Naive B cell (primary cell): ENCODE data around the gene IL2RA. TPM values are rescaled to one million over a fixed set of nuclear protein-coding genes. Genes with fewer than 3 reads are reported as not detected.
A peak's percentile ranks its signal among the peaks of the same experiment; 100 is the strongest.
"Not testable (repeated sequence)": the region's sequence is repeated elsewhere in the genome, so short reads cannot be mapped to it uniquely, and the experiment has no call there.

ENCODE experiments used
- ATAC-seq, 2 donors: fragments of 150-1000 bp; cut with Tn5 transposase; 2 replicates each; pipeline ENCODE4 v1.10.0; 2021; ENCODE audit warnings: low read depth in 2 of 2, mild to moderate bottlenecking in 2 of 2, moderate library complexity in 2 of 2
- DNase-seq: peaks from one replicate; pipeline ENCODE4 v3.0.0; 2022
- H3K27ac Mint-ChIP-seq, 6 donors: one replicate each; pipeline ENCODE4 v1.8.0; 2020 to 2022; ENCODE audit warnings: mild to moderate bottlenecking in 6 of 6, mixed read lengths in 6 of 6, moderate library complexity in 5 of 6, inconsistent platforms in 2 of 6
- H3K27me3 Mint-ChIP-seq, 3 donors: one replicate each; pipeline ENCODE4 v1.8.0; 2021 to 2022; ENCODE audit warnings: mixed read lengths in 3 of 3, mild to moderate bottlenecking in 1 of 3
- H3K36me3 Mint-ChIP-seq, 2 donors: one replicate each; pipeline ENCODE4 v1.8.0; 2020 to 2022; ENCODE audit warnings: mixed read lengths in 2 of 2, inconsistent platforms in 1 of 2, mild to moderate bottlenecking in 1 of 2
- H3K4me1 Mint-ChIP-seq, 3 donors: one replicate each; pipeline ENCODE4 v1.8.0; 2020 to 2022; ENCODE audit warnings: mixed read lengths in 3 of 3, inconsistent platforms in 1 of 3, mild to moderate bottlenecking in 1 of 3, moderate library complexity in 1 of 3
- H3K4me3 Mint-ChIP-seq, 8 donors: one replicate each; pipeline ENCODE4 v1.8.0; 2020 to 2022; ENCODE audit warnings: mild to moderate bottlenecking in 8 of 8, mixed read lengths in 8 of 8, moderate library complexity in 8 of 8, inconsistent platforms in 2 of 8
- H3K9me3 Mint-ChIP-seq, 7 donors: one replicate each; pipeline ENCODE4 v1.8.0; 2020 to 2022; ENCODE audit warnings: mixed read lengths in 7 of 7, mild to moderate bottlenecking in 5 of 7, inconsistent platforms in 2 of 7, moderate library complexity in 1 of 7
- polyA plus RNA-seq, 6 donors: library from polyadenylated mRNA; unstranded; fragments of 300-500 nt; fragmentation: Illumina TruSeq; gene quantifications; one replicate each; pipeline ENCODE4 v1.2.3, GENCODE V29; 2021; ENCODE audit warnings: low read depth in 6 of 6

IL2RA gene
- polyA plus RNA-seq, result 1 to 10 TPM; 1.8 to 9.2 (median 4.7) TPM

DNA sequence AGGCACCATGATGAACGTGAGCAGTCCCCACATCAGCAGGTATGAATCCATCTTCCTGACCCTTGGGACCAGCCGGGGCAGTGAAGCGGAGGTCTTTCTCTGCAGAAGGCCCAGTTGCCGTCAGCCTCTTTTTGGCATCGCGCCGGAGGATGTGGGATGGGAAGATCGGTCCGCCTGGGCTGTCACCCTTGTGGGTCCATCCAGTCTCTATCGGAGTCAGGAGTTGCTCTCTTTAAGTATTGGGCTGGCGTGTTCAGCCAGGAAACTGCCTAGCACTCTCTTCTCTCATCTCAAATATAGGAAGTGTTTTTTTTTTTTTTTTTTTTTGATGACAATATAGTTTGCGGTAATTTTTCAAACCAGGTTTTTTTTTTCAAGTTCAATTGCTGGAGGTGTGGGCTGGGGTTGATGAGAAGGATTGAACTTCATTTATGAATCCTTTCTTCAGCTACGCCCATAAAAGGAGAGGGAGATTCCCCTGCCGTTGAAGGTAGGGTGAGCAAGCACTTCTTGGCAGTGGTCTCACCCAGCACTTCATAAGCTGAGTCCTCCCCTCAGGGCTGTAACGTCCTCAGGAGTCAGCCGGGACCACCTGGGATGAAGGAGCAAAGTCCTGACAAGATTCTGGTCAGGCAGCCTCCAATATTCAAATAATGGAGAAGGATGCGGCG is at the start of gene IL2RA:
TSS of gene IL2RA (minus strand) at position 267 of the 671 bp plus-strand sequence. CDS start at position 51, 216 bp downstream.
- ATAC-seq (peak; percentile 82 to 85), DNase-seq (peak; percentile 48)
- peak within 1 kb of the TSS; percentile 72 to 95 (median 88) for H3K27ac Mint-ChIP-seq
- no peaks in the 10 kb centered on the region for H3K27me3 Mint-ChIP-seq
- peaks cover 0 to 1% (median 0%) of the 10 kb centered on the region in 7 donors for H3K9me3 Mint-ChIP-seq
- H3K36me3 Mint-ChIP-seq, result no peaks in the 10 kb centered on the region
- H3K4me3 Mint-ChIP-seq, result peak within 1 kb of the TSS; percentile 73 to 94 (median 86)
- peaks cover 27 to 62% (median 53%) of the 10 kb centered on the region in 3 donors for H3K4me1 Mint-ChIP-seq

DNA sequence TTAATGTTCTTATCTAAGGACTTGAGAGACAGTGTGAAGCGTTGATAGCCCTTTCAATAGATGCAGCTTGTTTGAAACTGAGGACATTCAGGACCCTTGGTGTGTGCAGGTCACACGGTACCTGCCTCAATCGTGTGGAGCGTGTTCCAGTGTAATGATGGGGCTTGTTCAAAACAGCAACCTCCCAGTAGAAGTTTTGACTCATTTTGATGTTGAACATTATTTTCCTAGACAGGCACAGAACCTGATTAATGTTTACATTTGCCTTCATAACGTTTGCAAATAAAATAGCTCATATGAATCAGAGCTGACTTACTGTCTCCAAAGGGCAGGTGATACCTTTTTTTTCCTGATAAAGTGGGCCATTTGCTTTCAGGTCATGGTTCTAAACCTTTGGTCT is 48.0 kb upstream of the IL2RA start:
- H3K36me3 Mint-ChIP-seq, result peaks cover 44 to 51% of the 10 kb centered on the region in 2 donors

DNA sequence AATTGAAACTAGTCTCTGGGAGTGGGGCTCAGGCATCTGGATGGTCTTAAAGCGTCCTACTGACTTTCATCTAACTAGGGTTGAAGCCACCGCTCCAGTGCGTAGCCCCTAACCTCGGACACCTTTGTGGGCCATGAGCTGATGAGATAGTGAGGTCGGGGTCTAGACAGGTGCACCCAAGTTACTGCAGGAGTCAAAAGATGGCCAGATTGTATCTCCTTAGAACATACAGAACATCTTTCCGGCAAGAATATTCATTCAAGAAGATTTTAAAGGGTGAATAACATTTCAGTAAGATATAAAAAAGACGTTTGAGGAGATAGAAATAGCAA is 47.2 kb upstream of the IL2RA start:
- Mint-ChIP-seq H3K9me3 (no peaks in the 10 kb centered on the region), H3K27ac (no peak overlapping the region), H3K27me3 (no peaks in the 10 kb centered on the region), H3K4me1 (peaks cover 12 to 17% (median 16%) of the 10 kb centered on the region in 3 donors), H3K36me3 (peaks cover 46 to 49% of the 10 kb centered on the region in 2 donors), H3K4me3 (no peak overlapping the region)
- no peak for ATAC-seq
- DNase-seq, result no peak

More for the DNA sequence above, 48.0 kb upstream of the IL2RA start:
- Mint-ChIP-seq H3K27ac (no peak overlapping the region), H3K4me3 (no peak overlapping the region), H3K27me3 (no peaks in the 10 kb centered on the region), H3K9me3 (no peaks in the 10 kb centered on the region), H3K4me1 (peaks cover 12 to 17% (median 16%) of the 10 kb centered on the region in 3 donors)
- DNase-seq (no peak), ATAC-seq (no peak)

DNA sequence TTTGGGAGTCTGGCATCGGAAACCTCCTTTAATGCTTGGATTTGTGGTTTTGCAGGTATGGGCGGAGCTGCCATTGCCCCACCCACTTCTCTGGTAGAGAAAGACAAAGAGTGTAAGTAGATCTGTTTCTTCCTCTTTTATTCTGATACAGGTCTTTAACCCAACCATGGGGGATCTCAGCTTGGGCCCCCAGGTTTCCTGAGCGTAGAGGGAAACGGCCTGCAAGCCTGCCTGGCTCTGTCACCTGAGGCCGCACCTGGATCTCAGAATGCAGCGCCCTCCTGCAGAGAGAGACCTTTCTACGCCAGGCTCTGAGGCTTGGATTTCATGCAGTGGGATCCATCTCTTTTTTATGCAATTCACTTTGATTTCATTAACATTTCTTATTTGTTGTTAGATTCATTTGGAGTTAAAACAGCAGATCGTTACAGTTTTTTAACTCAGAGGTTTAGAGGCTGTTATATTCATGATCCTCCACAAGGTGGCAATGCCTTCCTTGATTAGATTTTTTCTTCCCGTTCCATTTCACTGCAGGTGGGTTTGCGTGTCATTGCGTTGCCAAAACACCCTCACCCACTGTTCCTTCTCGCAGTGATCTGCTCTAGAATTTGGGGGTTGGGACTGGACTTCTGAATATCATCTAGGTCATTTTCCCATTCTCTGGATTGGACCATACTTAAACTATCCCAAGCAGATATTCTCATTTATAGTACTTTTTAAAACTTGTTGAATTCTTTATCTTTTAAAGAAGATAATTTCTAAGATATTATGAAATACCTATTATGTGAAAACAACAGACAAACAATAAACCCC is 46.7 kb upstream of the IL2RA start:
- peaks cover 12 to 17% (median 16%) of the 10 kb centered on the region in 3 donors for H3K4me1 Mint-ChIP-seq
- peak overlapping the region in 5 of 6 donors; percentile 8 to 72 (median 56) for H3K27ac Mint-ChIP-seq
- DNase-seq (peak; percentile 40), ATAC-seq (peak; percentile 42 to 53)
- H3K27me3 Mint-ChIP-seq, result no peaks in the 10 kb centered on the region
- no peaks in the 10 kb centered on the region for H3K9me3 Mint-ChIP-seq
- no peak overlapping the region for H3K4me3 Mint-ChIP-seq
- peaks cover 41 to 47% of the 10 kb centered on the region in 2 donors for H3K36me3 Mint-ChIP-seq

DNA sequence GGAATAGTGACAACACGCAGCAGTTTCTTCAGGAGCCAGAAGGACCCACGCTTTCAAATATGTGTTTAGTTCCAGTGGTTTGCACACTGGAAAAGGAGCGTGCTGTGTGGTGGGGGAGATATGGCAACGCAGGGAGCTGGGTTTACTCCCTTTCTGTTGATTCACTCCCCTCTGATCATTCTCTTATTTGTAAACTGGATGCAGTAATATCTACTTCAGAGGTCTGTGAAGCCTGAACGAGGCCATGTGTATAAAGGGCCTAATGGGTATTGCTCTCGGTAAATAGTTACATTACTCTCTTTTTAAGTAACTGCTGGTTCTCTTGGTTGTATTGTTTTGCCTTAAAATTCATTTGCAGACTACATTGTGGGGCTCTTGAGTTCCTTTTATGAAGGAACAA is 45.9 kb upstream of the IL2RA start:
- Mint-ChIP-seq H3K27me3 (no peaks in the 10 kb centered on the region), H3K4me3 (no peak overlapping the region), H3K9me3 (no peaks in the 10 kb centered on the region), H3K27ac (peak overlapping the region in 3 of 6 donors; percentile 2 to 56 (median 8)), H3K36me3 (peaks cover 37 to 39% of the 10 kb centered on the region in 2 donors), H3K4me1 (peaks cover 12 to 17% (median 16%) of the 10 kb centered on the region in 3 donors)
- ATAC-seq (no peak), DNase-seq (no peak)

DNA sequence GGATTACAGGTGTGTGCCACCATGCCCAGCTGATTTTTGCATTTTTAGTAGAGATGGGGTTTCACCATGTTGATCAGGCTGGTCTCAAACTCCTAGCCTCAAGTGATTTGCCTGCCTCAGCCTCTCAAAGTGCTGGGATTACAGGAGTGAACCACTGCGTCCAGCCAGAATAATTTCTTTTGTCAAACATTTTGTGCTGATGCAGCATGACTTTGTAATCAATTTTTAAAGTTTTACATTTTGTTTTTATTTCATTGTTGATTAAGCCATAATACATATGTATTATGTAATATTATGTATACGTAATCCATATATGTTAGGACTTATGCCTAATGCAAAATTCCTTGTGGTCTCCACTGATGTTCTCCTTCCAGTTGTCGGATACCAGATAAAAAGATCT is 45.4 kb upstream of the IL2RA start:
- peaks cover 34 to 35% of the 10 kb centered on the region in 2 donors for H3K36me3 Mint-ChIP-seq
- peak overlapping the region in 1 of 6 donors; percentile 18 for H3K27ac Mint-ChIP-seq
- not testable (repeated sequence) for DNase-seq, H3K27me3 Mint-ChIP-seq, H3K9me3 Mint-ChIP-seq, ATAC-seq, H3K4me3 Mint-ChIP-seq
- H3K4me1 Mint-ChIP-seq, result peaks cover 12 to 17% (median 16%) of the 10 kb centered on the region in 3 donors

DNA sequence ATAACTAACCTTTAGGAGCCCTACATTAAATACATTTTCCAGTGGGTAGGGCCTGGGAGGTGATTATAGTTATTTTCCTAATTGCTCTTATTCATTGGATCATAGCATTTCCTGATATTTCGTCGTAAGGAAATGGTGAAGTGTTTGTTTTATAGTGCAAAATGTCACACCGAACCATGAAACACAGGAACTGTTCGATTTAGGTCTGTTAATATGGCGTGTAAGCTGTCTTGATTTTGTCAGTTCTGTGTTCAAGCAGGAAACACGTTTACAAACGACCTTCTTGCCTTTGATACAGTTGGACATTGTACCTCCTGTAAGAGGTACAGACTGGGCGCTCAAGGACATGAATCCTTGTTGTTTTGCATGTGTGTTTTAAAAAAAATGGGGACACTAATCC is 41.4 kb upstream of the IL2RA start:
- Mint-ChIP-seq H3K27ac (no peak overlapping the region), H3K36me3 (peaks cover 7 to 8% of the 10 kb centered on the region in 2 donors), H3K4me3 (no peak overlapping the region), H3K27me3 (no peaks in the 10 kb centered on the region), H3K4me1 (peaks cover 11 to 19% (median 12%) of the 10 kb centered on the region in 3 donors), H3K9me3 (no peaks in the 10 kb centered on the region)
- ATAC-seq (no peak), DNase-seq (no peak)

DNA sequence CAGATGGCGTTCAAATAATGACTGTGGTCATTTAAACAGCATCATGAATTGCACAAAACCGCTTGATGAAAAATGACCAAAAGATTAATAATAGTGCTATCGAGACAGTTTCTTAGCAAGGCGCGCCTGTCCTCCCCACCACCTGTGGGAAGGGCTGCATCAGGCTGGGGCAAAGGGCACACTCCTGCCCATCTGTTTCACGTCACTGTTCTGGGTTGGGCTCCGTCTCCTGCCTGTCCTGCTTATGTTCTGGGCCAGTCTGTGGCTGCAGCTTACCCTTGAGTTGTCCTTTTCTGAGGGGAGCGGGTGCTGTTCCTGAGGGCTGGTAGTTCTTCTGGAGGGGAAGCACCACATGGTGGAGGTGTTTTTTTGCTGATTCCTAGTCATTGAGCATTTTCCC is 40.0 kb upstream of the IL2RA start:
- ATAC-seq (no peak), DNase-seq (no peak)
- peak overlapping the region in 1 of 6 donors; percentile 30 for H3K27ac Mint-ChIP-seq
- H3K27me3 Mint-ChIP-seq, result no peaks in the 10 kb centered on the region
- peaks cover 8 to 13% of the 10 kb centered on the region in 2 donors for H3K36me3 Mint-ChIP-seq
- peaks cover 10 to 16% (median 14%) of the 10 kb centered on the region in 3 donors for H3K4me1 Mint-ChIP-seq
- H3K4me3 Mint-ChIP-seq, result no peak overlapping the region
- no peaks in the 10 kb centered on the region for H3K9me3 Mint-ChIP-seq

DNA sequence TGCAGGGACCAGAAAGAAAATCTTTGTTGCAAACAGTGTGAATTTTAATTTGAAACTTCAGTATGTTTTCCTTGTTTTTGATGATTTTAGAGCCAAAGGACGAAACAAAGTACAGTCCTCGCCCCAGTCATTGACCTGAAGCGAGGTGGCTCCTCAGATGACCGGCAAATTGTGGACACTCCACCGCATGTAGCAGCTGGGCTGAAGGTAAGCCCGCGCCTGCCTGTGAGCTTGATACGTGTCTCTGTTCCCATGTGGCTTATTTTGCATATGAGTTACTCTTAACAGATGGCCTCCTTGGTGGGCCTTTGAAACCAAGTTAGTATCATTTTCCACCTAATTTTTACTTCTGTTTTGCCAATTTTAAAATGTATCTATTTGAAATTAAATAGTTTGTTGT is 39.0 kb upstream of the IL2RA start:
- Mint-ChIP-seq H3K36me3 (peaks cover 11 to 13% of the 10 kb centered on the region in 2 donors), H3K4me1 (peaks cover 12 to 19% (median 16%) of the 10 kb centered on the region in 3 donors), H3K27me3 (no peaks in the 10 kb centered on the region), H3K27ac (peak overlapping the region in 2 of 6 donors; percentile 26 to 48), H3K4me3 (no peak overlapping the region), H3K9me3 (no peaks in the 10 kb centered on the region)
- no peak for DNase-seq
- peak in 1 of 2 donors; percentile 59 for ATAC-seq

DNA sequence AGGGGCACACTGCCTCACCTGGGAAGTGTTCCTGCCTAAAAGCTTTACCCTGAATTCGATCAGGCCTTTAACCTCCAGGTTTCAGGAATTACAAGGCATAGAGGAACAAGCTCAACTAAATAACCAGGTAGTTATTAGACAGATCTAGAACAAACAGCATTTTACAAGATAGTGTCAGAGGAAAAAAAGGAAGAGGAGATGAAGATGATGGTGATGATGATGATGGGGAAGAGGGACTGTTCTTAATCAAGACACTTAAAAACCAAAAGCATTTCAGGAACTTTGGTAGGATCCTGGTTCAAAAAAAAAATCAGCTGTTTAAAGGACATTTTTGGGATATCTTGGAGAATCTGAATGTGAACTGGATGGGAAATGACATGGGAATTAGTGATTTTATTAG is 38.2 kb upstream of the IL2RA start:
- ATAC-seq, result no peak
- Mint-ChIP-seq H3K27ac (peak overlapping the region in 3 of 6 donors; percentile 5 to 79 (median 10)), H3K4me3 (no peak overlapping the region), H3K27me3 (no peaks in the 10 kb centered on the region), H3K9me3 (no peaks in the 10 kb centered on the region), H3K4me1 (peaks cover 17 to 24% (median 22%) of the 10 kb centered on the region in 3 donors), H3K36me3 (peaks cover 10 to 11% of the 10 kb centered on the region in 2 donors)
- no peak for DNase-seq

DNA sequence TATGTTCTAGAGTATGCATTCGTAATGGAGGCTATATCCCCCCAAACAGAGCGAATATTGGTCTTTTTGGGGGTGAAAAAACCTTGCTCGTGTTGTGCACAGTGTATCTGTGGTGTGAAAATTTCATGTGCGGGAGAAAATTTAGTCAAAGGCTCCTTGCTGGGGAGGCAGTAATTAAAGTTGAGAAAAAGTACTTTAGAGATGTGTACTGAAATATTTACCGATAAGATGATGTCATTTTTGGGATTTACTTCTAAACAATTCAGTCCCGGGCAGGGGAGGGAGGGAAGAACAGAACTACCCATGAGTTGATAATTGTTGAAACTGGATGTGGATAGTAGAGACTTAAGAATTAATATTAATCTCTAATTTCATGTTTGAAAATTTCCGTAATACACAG is 36.0 kb upstream of the IL2RA start:
- H3K9me3 Mint-ChIP-seq, result no peaks in the 10 kb centered on the region
- peaks cover 32 to 45% (median 38%) of the 10 kb centered on the region in 3 donors for H3K4me1 Mint-ChIP-seq
- DNase-seq (no peak), ATAC-seq (no peak)
- H3K27ac Mint-ChIP-seq, result peak overlapping the region in 1 of 6 donors; percentile 30
- peaks cover 4 to 11% of the 10 kb centered on the region in 2 donors for H3K36me3 Mint-ChIP-seq
- no peaks in the 10 kb centered on the region for H3K27me3 Mint-ChIP-seq
- H3K4me3 Mint-ChIP-seq, result no peak overlapping the region

DNA sequence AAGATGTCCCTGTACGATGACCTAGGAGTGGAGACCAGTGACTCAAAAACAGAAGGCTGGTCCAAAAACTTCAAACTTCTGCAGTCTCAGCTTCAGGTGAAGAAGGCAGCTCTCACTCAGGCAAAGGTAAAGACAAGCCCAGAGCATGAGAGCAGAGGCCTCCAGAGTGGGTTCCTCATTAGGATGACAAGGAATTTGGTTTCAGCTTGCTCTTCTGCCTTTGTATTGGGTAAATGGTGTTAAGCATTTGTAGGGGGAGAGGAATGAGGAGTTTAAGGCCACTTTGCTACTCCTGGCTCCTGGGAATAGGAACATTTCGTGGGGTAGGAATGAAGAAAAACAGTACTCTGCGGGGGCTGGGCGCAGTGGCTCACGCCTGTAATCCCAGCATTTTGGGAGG is 34.9 kb upstream of the IL2RA start:
- Mint-ChIP-seq H3K4me3 (no peak overlapping the region), H3K27ac (peak overlapping the region in 1 of 6 donors; percentile 43), H3K9me3 (no peaks in the 10 kb centered on the region), H3K27me3 (no peaks in the 10 kb centered on the region), H3K4me1 (peaks cover 40 to 51% (median 45%) of the 10 kb centered on the region in 3 donors), H3K36me3 (peaks cover 4 to 11% of the 10 kb centered on the region in 2 donors)
- no peak for ATAC-seq
- DNase-seq, result no peak

DNA sequence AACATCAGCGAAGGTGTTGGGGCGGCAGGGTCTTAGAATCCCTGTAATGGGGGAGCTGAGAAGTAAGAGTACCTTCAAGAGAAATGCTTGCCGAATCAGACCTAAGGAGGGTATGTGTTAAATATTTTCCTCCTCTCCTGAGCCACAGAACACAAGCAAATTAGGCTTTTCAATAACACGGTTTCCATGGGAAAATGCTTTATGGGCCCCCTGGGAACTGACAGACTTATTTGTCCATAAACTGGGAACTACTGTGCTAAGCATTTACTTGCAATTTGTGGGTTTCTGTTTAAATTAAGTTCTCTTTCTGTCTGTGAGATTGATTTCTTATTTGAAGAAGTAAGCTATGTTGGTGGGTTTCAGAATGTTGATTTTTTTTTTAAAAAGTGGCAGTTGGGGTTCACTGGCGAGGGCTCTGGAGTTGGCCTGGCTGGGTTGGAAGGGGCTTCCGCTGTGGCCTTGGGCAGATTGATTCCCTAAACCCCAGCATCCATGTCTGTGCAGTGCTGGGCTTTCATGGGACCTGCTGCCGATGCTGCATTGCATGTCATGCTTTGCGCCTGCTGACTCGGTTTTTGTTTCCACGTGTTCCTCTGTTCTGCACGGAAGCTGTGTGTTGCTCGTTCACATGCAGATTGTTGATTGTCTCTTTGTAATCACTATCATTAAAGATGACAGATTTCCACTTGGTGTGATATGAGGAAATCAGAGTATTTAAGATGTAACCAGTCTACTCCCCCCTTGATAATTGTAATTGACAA is 33.8 kb upstream of the IL2RA start:
- Mint-ChIP-seq H3K27me3 (no peaks in the 10 kb centered on the region), H3K4me1 (peaks cover 49 to 59% (median 56%) of the 10 kb centered on the region in 3 donors), H3K4me3 (peak overlapping the region in 2 of 8 donors; percentile 34 to 47), H3K36me3 (peaks cover 4 to 11% of the 10 kb centered on the region in 2 donors), H3K27ac (no peak overlapping the region), H3K9me3 (no peaks in the 10 kb centered on the region)
- DNase-seq, result no peak
- ATAC-seq, result no peak
